A673 (cell line): ENCODE data around the gene BBS10. TPM values are rescaled to one million over a fixed set of nuclear protein-coding genes. Genes with fewer than 3 reads are reported as not detected.
"Not testable (repeated sequence)": the region's sequence is repeated elsewhere in the genome, so short reads cannot be mapped to it uniquely, and the experiment has no call there.

Experiments used
- BruUV-seq: library from RNA; stranded (reverse); fragments of 400-500 nt; replicated peaks from 2 replicates; lab custom pipeline; 2021; lab: Mats Ljungman, UMichigan
- CTCF ChIA-PET: fragments of 300-600 bp; sonication (Branson Sonifier 250); formaldehyde crosslinking; loops from one replicate; lab custom pipeline; 2022; ENCODE audit warnings: antibody characterized with exemption; lab: Charles Lee
- POLR2A ChIA-PET: fragments of 300-600 bp; sonication (Branson Sonifier 250); formaldehyde crosslinking; loops from one replicate; lab custom pipeline; 2022; ENCODE audit warnings: antibody characterized with exemption; ENCODE audit not compliant: low non-redundant PET; lab: Charles Lee
- DNase-seq: peaks from one replicate; pipeline ENCODE4 v3.0.0-alpha.2; 2015; ENCODE audit warnings: low spot score
- H3K27ac ChIP-seq: fragments of 200-600 bp; sonication (generic); 2 replicates; pipeline ENCODE4 v1.5.1; 2016; ENCODE audit warnings: mixed run types, low read depth, mild to moderate bottlenecking, mixed read lengths, antibody characterized with exemption, low read length; ENCODE audit not compliant: poor library complexity, severe bottlenecking
- H3K27me3 ChIP-seq: fragments of 200-600 bp; sonication (generic); replicated peaks from 2 replicates; pipeline ENCODE4 v1.6.1; 2017; ENCODE audit warnings: mixed run types, low read depth, mild to moderate bottlenecking, mixed read lengths, antibody characterized with exemption, low read length; ENCODE audit not compliant: insufficient read depth, poor library complexity
- H3K36me3 ChIP-seq: fragments of 200-600 bp; sonication (generic); 2 replicates; pipeline ENCODE4 v1.6.1; 2016; ENCODE audit warnings: mixed run types, mild to moderate bottlenecking, mixed read lengths, antibody characterized with exemption, low read length; ENCODE audit not compliant: insufficient read depth, poor library complexity, severe bottlenecking
- H3K4me1 ChIP-seq: fragments of 200-600 bp; sonication (generic); 2 replicates; pipeline ENCODE4 v1.6.1; 2017; ENCODE audit warnings: mixed run types, mild to moderate bottlenecking, mixed read lengths, antibody characterized with exemption, low read length; ENCODE audit not compliant: insufficient read depth, poor library complexity, severe bottlenecking
- H3K4me3 ChIP-seq: fragments of 200-600 bp; sonication (generic); 2 replicates; pipeline ENCODE4 v1.5.1; 2016; ENCODE audit warnings: low read depth, mixed run types, mild to moderate bottlenecking, mixed read lengths, low read length; ENCODE audit not compliant: poor library complexity, severe bottlenecking
- H3K9me3 ChIP-seq: fragments of 200-600 bp; sonication (generic); 2 replicates; pipeline ENCODE4 v1.6.1; 2016; ENCODE audit warnings: mixed run types, low read depth, mild to moderate bottlenecking, mixed read lengths, antibody characterized with exemption, low read length; ENCODE audit not compliant: poor library complexity, severe bottlenecking
- EZH2 ChIP-seq: fragments of 200-600 bp; sonication (generic); IDR thresholded peaks from 2 replicates; pipeline ENCODE4 v1.6.1; 2017; ENCODE audit warnings: borderline replicate concordance, low read depth, mild to moderate bottlenecking, mixed read lengths, antibody characterized with exemption, low read length; ENCODE audit not compliant: poor library complexity, severe bottlenecking
- intact Hi-C: fragments of 100-400 bp; cut with micrococcal nuclease; formaldehyde crosslinking; loops from one replicate; pipeline ENCODE4 v1.10.0; 2022; ENCODE audit not compliant: unreplicated experiment
- total RNA-seq: library from RNA; stranded (reverse); gene quantifications from 2 replicates; pipeline ENCODE4 v1.2.3, GENCODE V29; 2021
- TF ChIP-seq, protein P1 (sequence below): fragments of 300-800, 200-600 bp; sonication (generic); conservative IDR thresholded peaks from 2 replicates; pipeline ENCODE4 v1.5.1; 2017; ENCODE audit warnings: low read depth, mild to moderate bottlenecking, antibody characterized with exemption, low read length, moderate library complexity, mixed read lengths

The BBS10 gene
- total RNA-seq, 1 experiment from 2014 or later = 6.3 TPM

DNA sequence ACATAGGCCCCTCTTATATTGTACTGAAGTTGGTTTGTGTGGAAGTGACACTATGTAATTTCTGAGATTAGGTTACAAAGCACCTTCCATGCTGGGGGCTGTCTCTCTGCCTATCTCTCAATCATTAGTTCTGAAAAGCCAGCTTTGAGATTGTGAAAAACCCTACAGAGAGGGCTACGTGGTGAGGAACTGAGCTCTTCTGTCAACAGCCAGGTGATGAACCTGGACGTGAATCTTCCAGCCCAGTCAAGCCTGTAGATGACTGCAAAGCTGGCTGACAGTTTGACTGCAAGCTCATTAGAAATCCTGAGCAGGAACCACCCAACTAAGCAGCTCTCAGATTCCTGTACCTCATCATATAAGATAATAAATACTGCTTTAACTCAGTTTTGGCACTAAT, 36.3 kb upstream of the BBS10 start:
- no TSS peak for BruUV-seq
- Histone ChIP-seq H3K4me3 (no peak overlapping the region), H3K27me3 (no peaks in the 10 kb centered on the region), H3K9me3 (no peaks in the 10 kb centered on the region), H3K4me1 (no peaks in the 10 kb centered on the region), H3K36me3 (peaks cover 22% of the 10 kb centered on the region), H3K27ac (no peak overlapping the region)
- no peak for DNase-seq
- POLR2A ChIA-PET = no interaction called here
- intact Hi-C loops = no loop called here
- no peak for TF ChIP-seq EZH2
- TF ChIP-seq, protein P1, sequence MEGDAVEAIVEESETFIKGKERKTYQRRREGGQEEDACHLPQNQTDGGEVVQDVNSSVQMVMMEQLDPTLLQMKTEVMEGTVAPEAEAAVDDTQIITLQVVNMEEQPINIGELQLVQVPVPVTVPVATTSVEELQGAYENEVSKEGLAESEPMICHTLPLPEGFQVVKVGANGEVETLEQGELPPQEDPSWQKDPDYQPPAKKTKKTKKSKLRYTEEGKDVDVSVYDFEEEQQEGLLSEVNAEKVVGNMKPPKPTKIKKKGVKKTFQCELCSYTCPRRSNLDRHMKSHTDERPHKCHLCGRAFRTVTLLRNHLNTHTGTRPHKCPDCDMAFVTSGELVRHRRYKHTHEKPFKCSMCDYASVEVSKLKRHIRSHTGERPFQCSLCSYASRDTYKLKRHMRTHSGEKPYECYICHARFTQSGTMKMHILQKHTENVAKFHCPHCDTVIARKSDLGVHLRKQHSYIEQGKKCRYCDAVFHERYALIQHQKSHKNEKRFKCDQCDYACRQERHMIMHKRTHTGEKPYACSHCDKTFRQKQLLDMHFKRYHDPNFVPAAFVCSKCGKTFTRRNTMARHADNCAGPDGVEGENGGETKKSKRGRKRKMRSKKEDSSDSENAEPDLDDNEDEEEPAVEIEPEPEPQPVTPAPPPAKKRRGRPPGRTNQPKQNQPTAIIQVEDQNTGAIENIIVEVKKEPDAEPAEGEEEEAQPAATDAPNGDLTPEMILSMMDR = no peak
- CTCF ChIA-PET = no interaction called here

DNA sequence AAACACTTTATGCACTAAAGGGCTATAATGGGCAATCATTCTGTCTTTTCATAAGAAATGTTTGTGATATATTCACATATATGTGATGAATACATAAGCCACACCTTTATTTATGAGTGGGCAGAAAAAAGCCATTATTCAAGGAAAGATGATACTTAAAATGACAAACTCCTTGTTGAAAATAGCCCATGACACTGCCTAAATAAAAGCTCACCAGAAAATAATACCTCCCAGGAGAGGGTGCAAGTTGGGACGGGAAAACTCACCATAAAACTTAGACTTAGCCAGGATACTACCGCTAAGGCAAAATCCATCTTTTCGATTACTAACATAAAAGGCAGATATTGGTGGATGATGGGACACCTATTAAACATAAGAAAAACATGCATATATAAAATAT, 35.8 kb upstream of the BBS10 start:
- intact Hi-C loops = no loop called here
- H3K4me3 ChIP-seq = no peak overlapping the region
- POLR2A ChIA-PET = no interaction called here
- H3K27me3 ChIP-seq = no peaks in the 10 kb centered on the region
- DNase-seq = no peak
- no peaks in the 10 kb centered on the region for H3K9me3 ChIP-seq
- TF ChIP-seq EZH2 = no peak
- TF ChIP-seq, protein P1 = no peak
- H3K4me1 ChIP-seq = no peaks in the 10 kb centered on the region
- H3K27ac ChIP-seq = no peak overlapping the region
- no TSS peak for BruUV-seq
- CTCF ChIA-PET = no interaction called here
- H3K36me3 ChIP-seq = peaks cover 16% of the 10 kb centered on the region

DNA sequence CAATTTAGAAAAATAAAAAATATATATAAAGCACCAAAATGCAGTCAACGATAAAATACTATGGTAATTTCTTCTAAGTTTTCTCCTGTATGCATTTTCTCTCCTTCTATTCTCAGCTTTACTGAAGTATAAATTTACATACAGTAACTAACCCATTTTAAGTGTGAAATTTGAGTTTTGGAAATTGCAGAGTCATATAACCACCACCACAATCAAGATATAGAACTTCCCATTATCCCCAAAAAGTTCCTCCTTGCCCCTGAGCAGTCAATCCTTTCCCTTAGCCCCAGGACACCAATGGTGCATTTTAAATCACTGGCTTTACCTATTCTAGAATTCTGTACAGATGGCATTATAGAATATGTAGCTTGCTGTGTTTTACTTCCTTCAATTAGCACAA, 31.0 kb upstream of the BBS10 start:
- ChIA-PET CTCF (no interaction called here), POLR2A (no interaction called here)
- no peak for DNase-seq
- TF ChIP-seq, protein P1 = no peak
- TF ChIP-seq EZH2 = no peak
- no peaks in the 10 kb centered on the region for H3K9me3 ChIP-seq
- BruUV-seq = no TSS peak
- no peaks in the 10 kb centered on the region for H3K4me1 ChIP-seq
- H3K27me3 ChIP-seq = no peaks in the 10 kb centered on the region
- intact Hi-C loops = no loop called here
- H3K27ac ChIP-seq = no peak overlapping the region
- peaks cover 29% of the 10 kb centered on the region for H3K36me3 ChIP-seq
- H3K4me3 ChIP-seq = no peak overlapping the region

DNA sequence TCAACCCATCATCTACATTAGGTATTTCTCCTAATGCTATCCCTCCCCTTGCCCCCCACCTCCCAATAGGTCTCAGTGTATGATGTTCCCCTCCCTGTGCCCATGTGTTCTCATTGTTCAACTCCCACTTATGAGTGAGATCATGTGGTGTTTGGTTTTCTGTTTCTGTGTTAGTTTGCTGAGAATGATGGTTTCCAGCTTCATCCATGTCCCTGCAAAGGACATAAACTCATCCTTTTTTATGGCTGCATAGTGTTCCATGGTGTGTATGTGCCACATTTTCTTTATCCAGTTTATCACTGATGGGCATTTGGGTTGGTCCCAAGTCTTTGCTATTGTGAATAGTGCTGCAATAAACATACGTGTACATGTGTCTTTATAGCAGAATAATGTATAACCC, 28.7 kb upstream of the BBS10 start:
- intact Hi-C loops, H3K27ac ChIP-seq, H3K4me3 ChIP-seq, BruUV-seq, POLR2A ChIA-PET, H3K9me3 ChIP-seq, H3K27me3 ChIP-seq, H3K4me1 ChIP-seq, DNase-seq, CTCF ChIA-PET: not testable (repeated sequence)
- H3K36me3 ChIP-seq = peaks cover 35% of the 10 kb centered on the region
